ENCODE data around the gene NMB.

The NMB gene

DNA sequence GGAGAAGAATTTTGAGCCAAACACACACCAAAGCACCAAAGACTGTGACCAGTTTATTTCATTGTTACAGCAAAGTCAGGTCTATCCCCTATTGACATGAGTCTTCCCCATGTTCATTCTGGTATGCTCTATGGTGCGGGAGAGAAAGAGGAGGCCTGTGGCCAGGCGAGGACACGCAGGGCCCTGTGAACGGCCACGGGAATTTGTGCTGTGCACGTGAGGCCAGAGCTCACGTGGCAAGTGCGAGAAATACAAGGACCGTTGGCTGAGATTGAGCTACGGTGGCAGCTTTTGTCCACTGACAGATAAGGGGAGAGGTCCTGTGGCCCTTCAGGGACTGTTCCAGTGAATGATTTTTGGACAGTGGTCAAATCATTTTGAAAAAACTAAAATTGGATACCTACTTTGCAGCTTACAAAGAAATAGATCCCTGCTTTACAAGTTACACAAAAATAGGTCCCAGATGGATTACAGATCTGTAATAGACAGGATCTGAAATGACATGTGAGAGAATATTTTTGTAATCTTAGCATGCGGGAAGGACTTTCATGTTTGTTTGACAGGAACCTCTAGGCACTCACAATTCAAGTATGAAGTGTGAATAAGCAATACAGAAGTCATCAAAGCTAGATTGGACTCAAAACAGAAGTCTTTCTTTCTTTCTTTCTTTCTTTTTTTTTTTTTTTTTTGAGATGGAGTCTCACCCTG is 48.0 kb downstream of the NMB start:
- DNase-seq, result no peak

DNA sequence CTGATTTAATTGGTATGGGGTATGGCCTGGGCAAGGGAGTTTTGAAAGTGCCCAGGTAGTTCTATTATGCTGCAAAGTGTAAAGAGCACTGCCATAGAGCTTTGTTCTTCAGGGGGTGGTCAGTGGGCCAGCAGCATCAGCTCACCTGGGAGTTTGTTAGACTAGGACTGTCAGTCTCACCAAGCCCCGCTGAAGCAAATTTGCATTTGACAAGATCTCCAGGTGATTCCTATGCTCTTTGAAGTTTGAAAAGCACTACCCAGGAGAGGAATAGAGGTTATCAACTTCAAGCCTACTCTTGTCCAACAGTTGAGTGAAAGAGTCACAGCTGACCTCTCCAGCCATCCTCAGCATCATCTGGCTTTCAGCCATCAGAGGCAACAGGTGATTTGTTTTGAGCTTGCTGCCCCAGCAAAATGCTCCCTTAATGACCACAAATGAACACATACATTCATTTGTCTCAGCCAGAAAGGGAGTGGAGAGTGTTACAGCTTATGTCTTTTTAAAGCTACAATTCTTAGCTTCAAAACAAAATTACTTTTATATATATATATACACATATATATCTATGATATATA is 49.2 kb downstream of the NMB start:
- DNase-seq, result no peak

DNA sequence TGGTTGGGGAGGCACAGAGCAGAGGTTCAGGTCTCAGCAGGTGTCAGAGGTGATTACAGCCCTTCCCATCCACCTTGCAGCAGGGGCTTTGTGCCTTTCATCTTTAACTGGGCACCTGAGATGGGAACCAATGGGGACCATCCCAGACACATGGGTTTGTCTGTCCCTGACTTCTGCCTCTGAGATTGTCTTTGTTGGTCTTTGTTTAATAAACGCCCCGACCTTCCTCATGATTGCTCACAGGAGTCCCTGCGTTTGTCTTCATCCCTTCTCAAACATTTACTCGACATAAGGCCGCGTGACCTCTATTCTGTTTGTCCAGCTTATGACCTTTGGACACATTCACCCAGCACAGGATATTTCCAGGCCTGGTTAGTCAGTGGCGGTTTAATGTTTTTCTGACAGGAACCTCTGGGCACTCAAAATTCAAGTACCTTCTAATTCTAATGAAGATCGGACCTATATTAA is 51.3 kb downstream of the NMB start:
- no peak for DNase-seq

DNA sequence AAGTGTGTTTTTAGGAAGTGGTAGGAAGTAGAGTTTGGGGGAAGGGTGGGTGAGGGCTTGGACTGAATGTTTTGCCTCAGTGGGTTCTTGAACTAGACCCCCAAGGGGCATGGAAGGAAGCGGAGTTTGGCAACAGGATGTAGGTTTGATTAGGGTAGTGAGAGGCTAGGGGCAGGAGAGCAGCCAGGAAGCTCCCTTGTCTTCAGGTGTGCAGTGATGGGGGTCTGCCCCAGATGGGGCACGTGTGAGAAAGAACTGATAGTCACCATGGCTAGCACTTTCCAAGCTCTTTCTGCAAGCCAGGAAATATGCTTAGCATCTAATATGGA is 52.5 kb downstream of the NMB start:
- DNase-seq, result no peak
